ENCODE data around the gene CRAMP1. TPM values are rescaled to one million over a fixed set of nuclear protein-coding genes. Genes with fewer than 3 reads are reported as not detected.

CRAMP1 gene
- total RNA-seq, 2 donors from 2014 or later, result 29.2 to 40.0 TPM

DNA sequence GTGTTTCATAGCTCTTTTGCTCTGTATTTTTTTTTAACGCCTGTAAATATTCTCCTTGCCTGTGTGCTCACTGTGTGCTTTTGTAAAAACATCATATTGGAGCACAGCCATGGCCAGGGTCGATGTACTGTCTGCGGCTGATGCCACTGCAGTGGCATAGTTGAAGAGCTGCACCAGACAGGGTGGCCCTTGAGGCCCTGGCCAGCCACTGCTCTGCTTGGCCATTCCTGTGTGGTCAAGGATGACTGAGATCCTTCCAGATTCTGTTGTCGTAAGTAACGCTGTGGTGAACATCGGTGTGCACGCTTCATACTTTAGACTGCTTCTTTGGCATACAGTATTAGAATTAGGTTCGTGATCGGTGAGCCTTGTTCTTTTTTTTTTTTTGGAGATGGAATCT is 14.6 kb downstream of the CRAMP1 start:
- no peak overlapping the region for H3K27ac ChIP-seq (ENCODE audit: low read depth, low read length)
- Mint-ChIP-seq H3K4me3 (no peak overlapping the region), H3K4me1 (no peaks in the 10 kb centered on the region), H3K27me3 (ENCODE audit: insufficient read depth) (no peaks in the 10 kb centered on the region), H3K27ac (no peak overlapping the region), H3K9me3 (no peaks in the 10 kb centered on the region), H3K36me3 (ENCODE audit: low read depth) (peaks cover 61% of the 10 kb centered on the region)
- TF ChIP-seq, protein P1, sequence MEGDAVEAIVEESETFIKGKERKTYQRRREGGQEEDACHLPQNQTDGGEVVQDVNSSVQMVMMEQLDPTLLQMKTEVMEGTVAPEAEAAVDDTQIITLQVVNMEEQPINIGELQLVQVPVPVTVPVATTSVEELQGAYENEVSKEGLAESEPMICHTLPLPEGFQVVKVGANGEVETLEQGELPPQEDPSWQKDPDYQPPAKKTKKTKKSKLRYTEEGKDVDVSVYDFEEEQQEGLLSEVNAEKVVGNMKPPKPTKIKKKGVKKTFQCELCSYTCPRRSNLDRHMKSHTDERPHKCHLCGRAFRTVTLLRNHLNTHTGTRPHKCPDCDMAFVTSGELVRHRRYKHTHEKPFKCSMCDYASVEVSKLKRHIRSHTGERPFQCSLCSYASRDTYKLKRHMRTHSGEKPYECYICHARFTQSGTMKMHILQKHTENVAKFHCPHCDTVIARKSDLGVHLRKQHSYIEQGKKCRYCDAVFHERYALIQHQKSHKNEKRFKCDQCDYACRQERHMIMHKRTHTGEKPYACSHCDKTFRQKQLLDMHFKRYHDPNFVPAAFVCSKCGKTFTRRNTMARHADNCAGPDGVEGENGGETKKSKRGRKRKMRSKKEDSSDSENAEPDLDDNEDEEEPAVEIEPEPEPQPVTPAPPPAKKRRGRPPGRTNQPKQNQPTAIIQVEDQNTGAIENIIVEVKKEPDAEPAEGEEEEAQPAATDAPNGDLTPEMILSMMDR (conservative IDR thresholded peaks at IDR 0.05), result no peak
- H3K27me3 ChIP-seq (ENCODE audit: control insufficient read depth, insufficient read depth, low read length, poor library complexity, severe bottlenecking), result no peaks in the 10 kb centered on the region
- H3K36me3 ChIP-seq (ENCODE audit: control insufficient read depth, insufficient read depth, low read length), result peaks cover 52% of the 10 kb centered on the region
- no peaks in the 10 kb centered on the region for H3K4me1 ChIP-seq (ENCODE audit: control insufficient read depth, insufficient read depth, low read length)
- no peak overlapping the region for H3K9ac ChIP-seq (ENCODE audit: extremely low read depth, low read length, poor library complexity, severe bottlenecking)
- H3K4me3 ChIP-seq (ENCODE audit: low read length), result no peak overlapping the region
- no peaks in the 10 kb centered on the region for H3K9me3 ChIP-seq (ENCODE audit: control insufficient read depth, low read length)
- 96% methylated on average over 9 of the region's 9 CpGs for WGBS, 2 experiments (ENCODE audit: insufficient coverage in 1 of 2, insufficient read length in 1 of 2)
- no peak for DNase-seq

GRCh38 chr16:1630450-1631213 is 18.5 kb downstream of the CRAMP1 start:
- H3K36me3 ChIP-seq (ENCODE audit: control insufficient read depth, insufficient read depth, low read length), result peaks cover 73% of the 10 kb centered on the region
- no peaks in the 10 kb centered on the region for H3K4me1 Mint-ChIP-seq
- 95 to 96% methylated on average over 20 of the region's 20 CpGs for WGBS, 2 experiments (ENCODE audit: insufficient coverage in 1 of 2, insufficient read length in 1 of 2)
- H3K4me1 ChIP-seq (ENCODE audit: control insufficient read depth, insufficient read depth, low read length), result no peaks in the 10 kb centered on the region
- H3K36me3 Mint-ChIP-seq (ENCODE audit: low read depth), result peaks cover 69% of the 10 kb centered on the region
- peak overlapping the region; percentile 32 for H3K27ac Mint-ChIP-seq
- H3K9me3 ChIP-seq (ENCODE audit: control insufficient read depth, low read length), result no peaks in the 10 kb centered on the region
- no peaks in the 10 kb centered on the region for H3K27me3 ChIP-seq (ENCODE audit: control insufficient read depth, insufficient read depth, low read length, poor library complexity, severe bottlenecking)
- H3K9me3 Mint-ChIP-seq, result no peaks in the 10 kb centered on the region
- no peak overlapping the region for H3K4me3 ChIP-seq (ENCODE audit: low read length)
- H3K4me3 Mint-ChIP-seq, result no peak overlapping the region
- TF ChIP-seq, protein P1 (conservative IDR thresholded peaks at IDR 0.05), result no peak
- no peaks in the 10 kb centered on the region for H3K27me3 Mint-ChIP-seq (ENCODE audit: insufficient read depth)
- no peak overlapping the region for H3K9ac ChIP-seq (ENCODE audit: extremely low read depth, low read length, poor library complexity, severe bottlenecking)
- no peak for DNase-seq
- no peak overlapping the region for H3K27ac ChIP-seq (ENCODE audit: low read depth, low read length)

- Mint-ChIP-seq H3K9me3 (no peaks in the 10 kb centered on the region), H3K4me3 (no peak overlapping the region), H3K36me3 (ENCODE audit: low read depth) (peaks cover 71% of the 10 kb centered on the region), H3K27me3 (ENCODE audit: insufficient read depth) (no peaks in the 10 kb centered on the region), H3K4me1 (no peaks in the 10 kb centered on the region), H3K27ac (peak overlapping the region; percentile 32)
- Histone ChIP-seq H3K27me3 (ENCODE audit: control insufficient read depth, insufficient read depth, low read length, poor library complexity, severe bottlenecking) (no peaks in the 10 kb centered on the region), H3K27ac (ENCODE audit: low read depth, low read length) (no peak overlapping the region), H3K9me3 (ENCODE audit: control insufficient read depth, low read length) (no peaks in the 10 kb centered on the region), H3K36me3 (ENCODE audit: control insufficient read depth, insufficient read depth, low read length) (peaks cover 74% of the 10 kb centered on the region), H3K4me3 (ENCODE audit: low read length) (no peak overlapping the region), H3K9ac (ENCODE audit: extremely low read depth, low read length, poor library complexity, severe bottlenecking) (no peak overlapping the region), H3K4me1 (ENCODE audit: control insufficient read depth, insufficient read depth, low read length) (no peaks in the 10 kb centered on the region)
- WGBS, 2 experiments (ENCODE audit: insufficient coverage in 1 of 2, insufficient read length in 1 of 2), result 92 to 94% methylated on average over 8 to 9 of the region's 9 CpGs
- no peak for DNase-seq
- TF ChIP-seq, protein P1 (conservative IDR thresholded peaks at IDR 0.05), result peak; percentile 29
Observed at GRCh38 chr16:1631230-1631629, 19.1 kb downstream of the CRAMP1 start.
